Effector memory CD4-positive, alpha-beta T cell (primary cell): Measurements from ENCODE around the gene C2orf92.
A peak's percentile ranks its signal among the peaks of the same experiment; 100 is the strongest.
"Not testable (repeated sequence)": the region's sequence is repeated elsewhere in the genome, so short reads cannot be mapped to it uniquely, and the experiment has no call there.

Source experiments
- DNase-seq, 3 donors: peaks; one replicate each; pipeline ENCODE4 v3.0.0-alpha.2; 2020
- H3K27ac ChIP-seq: 2 replicates; pipeline ENCODE4 v1.7.0; 2013; ENCODE audit warnings: mild to moderate bottlenecking, low read length, moderate library complexity; ENCODE audit not compliant: insufficient read depth, poor library complexity, severe bottlenecking
- H3K27me3 ChIP-seq: replicated peaks from 2 replicates; pipeline ENCODE4 v1.7.0; 2013; ENCODE audit warnings: mild to moderate bottlenecking, low read length; ENCODE audit not compliant: insufficient read depth, control insufficient read depth, poor library complexity, severe bottlenecking
- H3K36me3 ChIP-seq: 2 replicates; pipeline ENCODE4 v1.7.0; 2013; ENCODE audit warnings: mild to moderate bottlenecking, low read length, moderate library complexity; ENCODE audit not compliant: control insufficient read depth, insufficient read depth
- H3K4me1 ChIP-seq: 2 replicates; pipeline ENCODE4 v1.7.0; 2013; ENCODE audit warnings: low read length, mild to moderate bottlenecking; ENCODE audit not compliant: control insufficient read depth, insufficient read depth, poor library complexity, severe bottlenecking
- H3K4me3 ChIP-seq: 2 replicates; pipeline ENCODE4 v1.7.0; 2013; ENCODE audit warnings: low read length, low read depth, mild to moderate bottlenecking; ENCODE audit not compliant: insufficient read depth, poor library complexity, severe bottlenecking
- H3K9me3 ChIP-seq: 2 replicates; pipeline ENCODE4 v1.7.0; 2013; ENCODE audit warnings: mild to moderate bottlenecking, low read length, moderate library complexity; ENCODE audit not compliant: control insufficient read depth

Gene C2orf92

DNA sequence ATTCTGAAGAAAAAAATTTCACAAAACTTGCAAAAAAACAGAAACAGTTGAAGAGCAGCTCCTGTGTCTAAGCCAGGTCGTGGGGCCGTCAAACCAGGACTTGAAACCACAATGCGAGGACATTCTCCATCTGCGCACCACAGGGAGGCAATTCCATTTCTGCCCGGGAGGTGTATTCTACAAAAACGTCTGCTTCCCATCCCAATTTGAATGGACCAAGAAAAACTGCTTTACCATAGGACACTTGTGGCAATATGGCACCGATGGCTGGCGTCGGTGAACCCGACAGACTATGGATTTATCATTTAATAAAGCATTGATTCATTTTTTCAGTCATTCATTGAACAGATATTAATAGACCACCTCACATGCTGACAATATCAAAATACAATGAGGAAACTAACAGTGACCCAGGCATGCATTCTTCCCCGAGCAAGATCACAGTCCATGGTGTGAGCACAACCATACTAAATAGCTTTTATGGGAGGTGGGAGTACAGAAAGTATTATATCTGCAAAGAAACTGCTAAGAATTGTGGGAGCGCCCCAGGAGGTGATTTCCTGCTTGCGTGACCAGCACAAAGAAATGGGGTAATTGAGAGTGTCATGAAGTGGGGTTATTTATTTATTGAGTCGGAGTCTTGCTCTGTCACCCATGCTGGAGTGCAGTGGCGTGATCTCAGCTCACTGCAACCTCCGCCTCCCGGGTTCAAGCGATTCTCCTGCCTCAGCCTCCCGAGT is 33.4 kb downstream of the C2orf92 start:
- DNase-seq = no peak
- Histone ChIP-seq H3K36me3 (no peaks in the 10 kb centered on the region), H3K27me3 (no peaks in the 10 kb centered on the region), H3K27ac (no peak overlapping the region), H3K4me3 (no peak overlapping the region), H3K4me1 (no peaks in the 10 kb centered on the region), H3K9me3 (no peaks in the 10 kb centered on the region)

DNA sequence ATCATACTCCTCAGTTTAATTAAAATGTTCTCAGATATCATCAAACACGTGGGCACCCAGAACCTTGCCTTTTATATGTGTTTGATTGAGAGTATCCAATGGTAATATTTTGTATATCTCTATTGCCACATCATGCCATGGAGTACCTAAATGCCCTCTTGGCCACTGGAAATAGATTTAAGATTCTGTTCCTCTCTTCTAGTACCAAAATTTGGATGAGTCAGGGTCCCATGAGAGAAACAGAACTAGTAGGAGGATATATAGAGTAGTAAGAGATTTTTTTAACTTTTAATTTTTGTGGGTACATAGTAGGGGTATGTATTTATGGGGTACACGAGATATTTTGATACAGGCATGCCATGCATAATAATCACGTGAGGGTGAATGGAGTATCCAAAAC is 34.2 kb downstream of the C2orf92 start:
- no peak for DNase-seq
- Histone ChIP-seq H3K36me3 (no peaks in the 10 kb centered on the region), H3K4me1 (no peaks in the 10 kb centered on the region), H3K4me3 (no peak overlapping the region), H3K9me3 (no peaks in the 10 kb centered on the region), H3K27ac (no peak overlapping the region), H3K27me3 (no peaks in the 10 kb centered on the region)

DNA sequence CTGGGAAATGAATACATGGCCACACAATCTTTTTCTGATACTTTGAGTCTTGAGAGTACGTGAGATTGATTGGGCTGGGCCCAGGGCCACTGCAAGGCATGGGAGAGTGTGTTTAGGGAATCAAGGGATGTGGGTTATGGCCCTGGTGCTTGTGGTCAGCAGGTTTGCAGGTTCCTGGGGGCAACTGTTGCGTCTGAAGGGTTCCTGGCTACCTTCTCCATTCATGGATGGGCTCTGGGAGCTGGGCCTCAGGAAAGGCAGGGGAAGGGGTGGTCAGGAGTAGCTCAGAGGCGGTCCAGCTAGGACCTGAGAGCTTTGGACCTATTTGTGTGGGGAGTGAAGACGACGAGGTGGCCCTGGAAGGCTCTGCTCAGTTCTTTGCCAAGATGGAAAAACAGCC is 35.5 kb downstream of the C2orf92 start:
- H3K27me3 ChIP-seq = no peaks in the 10 kb centered on the region
- DNase-seq = no peak
- no peak overlapping the region for H3K4me3 ChIP-seq
- H3K9me3 ChIP-seq = no peaks in the 10 kb centered on the region
- H3K4me1 ChIP-seq = peaks cover 5% of the 10 kb centered on the region
- no peak overlapping the region for H3K27ac ChIP-seq
- no peaks in the 10 kb centered on the region for H3K36me3 ChIP-seq

DNA sequence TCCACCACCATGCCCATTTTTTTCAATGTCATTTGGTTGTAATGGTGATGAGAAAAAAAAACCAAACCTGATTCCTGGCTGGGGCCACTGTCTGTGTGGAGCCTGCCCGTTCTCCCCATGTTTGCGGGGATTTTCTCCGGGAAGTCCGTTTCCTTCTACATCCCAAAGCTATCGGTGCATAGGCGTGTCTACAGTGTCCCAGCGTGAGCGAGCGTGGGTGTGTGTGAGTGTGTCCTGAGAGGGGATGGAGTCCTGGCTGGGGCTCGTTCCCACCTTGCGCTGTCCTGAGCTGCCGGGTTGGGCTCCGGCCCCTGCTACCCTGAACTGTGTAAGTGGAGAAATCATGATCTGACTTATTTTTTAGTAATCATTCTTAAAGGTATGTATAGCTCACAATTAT is 36.6 kb downstream of the C2orf92 start:
- peaks cover 14% of the 10 kb centered on the region for H3K4me1 ChIP-seq
- H3K27ac ChIP-seq = no peak overlapping the region
- H3K27me3 ChIP-seq = no peaks in the 10 kb centered on the region
- no peak for DNase-seq
- H3K4me3 ChIP-seq = no peak overlapping the region
- H3K9me3 ChIP-seq = no peaks in the 10 kb centered on the region
- no peaks in the 10 kb centered on the region for H3K36me3 ChIP-seq

DNA sequence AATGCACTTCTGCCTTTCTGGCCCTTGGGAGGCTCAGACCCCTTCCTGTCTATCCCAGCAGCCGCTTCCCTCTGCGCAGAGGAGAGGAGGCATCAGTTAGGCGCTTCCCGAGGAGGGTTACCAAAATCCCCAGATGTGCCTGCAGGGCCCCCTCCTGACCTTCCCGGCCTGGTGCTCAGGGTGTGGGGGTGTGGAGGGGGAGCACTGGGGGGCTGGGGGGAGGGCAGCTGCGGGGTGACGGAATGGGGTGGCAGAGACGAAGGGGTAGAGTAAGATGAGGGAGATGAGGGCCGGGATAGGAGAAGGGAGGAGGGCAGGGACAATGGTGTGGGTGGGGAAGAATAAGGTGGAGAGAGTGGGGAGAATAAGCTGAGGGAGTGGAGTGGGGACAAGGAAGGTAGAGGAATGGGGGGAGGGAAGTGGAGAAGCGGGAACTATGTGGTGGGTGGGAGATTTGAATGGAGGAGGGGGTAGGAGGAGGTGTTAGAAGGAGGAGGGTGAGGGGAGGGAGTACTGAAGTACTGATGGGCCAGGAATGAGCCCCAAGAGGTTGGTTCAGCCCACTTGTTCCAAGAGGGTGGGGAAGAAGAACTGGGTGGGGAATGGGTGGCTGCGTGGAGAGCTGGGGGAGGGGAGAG is 37.3 kb downstream of the C2orf92 start:
- no peak for DNase-seq
- Histone ChIP-seq H3K4me1 (peaks cover 20% of the 10 kb centered on the region), H3K27ac (no peak overlapping the region), H3K4me3 (no peak overlapping the region), H3K27me3 (no peaks in the 10 kb centered on the region), H3K9me3 (no peaks in the 10 kb centered on the region), H3K36me3 (no peaks in the 10 kb centered on the region)

DNA sequence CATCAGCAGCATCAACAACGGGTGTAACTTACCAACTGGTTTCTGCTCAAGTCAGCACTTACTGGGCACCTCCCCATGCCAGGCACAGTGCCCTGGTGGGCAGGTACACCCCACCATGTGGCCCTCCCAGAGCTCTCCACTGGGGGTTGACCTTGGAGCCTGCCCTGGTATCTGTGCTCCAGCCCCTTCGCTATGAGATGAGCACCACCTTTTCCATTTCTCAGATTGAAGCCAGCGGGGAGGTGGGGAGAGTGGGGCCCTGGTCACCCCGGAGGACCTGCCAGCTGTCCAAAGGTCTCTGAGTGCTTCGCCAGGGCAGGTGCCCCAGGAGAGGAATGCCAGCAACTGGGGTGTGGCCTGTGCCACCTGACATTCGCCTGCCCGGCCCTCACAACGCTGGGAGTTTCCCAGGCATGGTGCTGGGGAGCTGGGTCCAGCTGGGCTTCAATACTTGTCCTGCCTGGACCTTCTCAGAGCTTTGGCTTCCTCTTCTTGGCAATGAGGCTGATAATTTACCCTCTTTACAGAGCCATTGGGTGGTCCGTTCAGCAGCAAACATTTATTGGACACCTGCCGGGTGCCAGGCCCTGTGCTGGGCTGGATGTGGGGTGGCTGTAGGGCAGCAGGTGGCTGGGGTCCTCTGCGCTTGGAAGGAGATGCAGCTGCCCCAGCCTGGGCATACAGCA is 38.0 kb downstream of the C2orf92 start:
- Histone ChIP-seq H3K27ac (no peak overlapping the region), H3K4me3 (no peak overlapping the region), H3K4me1 (peaks cover 26% of the 10 kb centered on the region), H3K27me3 (no peaks in the 10 kb centered on the region), H3K36me3 (no peaks in the 10 kb centered on the region), H3K9me3 (no peaks in the 10 kb centered on the region)
- DNase-seq = no peak

DNA sequence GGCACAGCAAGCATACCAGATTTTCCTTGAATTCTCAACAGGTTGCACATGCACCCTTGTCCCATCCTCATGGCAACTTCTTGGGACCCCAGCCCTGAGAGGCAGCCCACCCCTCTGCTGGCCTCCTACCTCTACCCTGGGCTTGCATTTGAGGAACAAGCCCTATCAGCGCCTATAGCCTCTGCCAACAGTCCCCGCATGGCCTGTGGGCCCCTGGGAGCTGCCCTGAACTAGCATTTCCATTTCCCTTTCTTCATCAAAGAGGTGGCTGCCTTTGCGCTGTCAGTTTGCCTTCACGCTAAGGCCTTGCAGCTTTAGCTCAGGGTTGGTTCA is 38.5 kb downstream of the C2orf92 start:
- H3K36me3 ChIP-seq = no peaks in the 10 kb centered on the region
- H3K9me3 ChIP-seq = no peaks in the 10 kb centered on the region
- no peak overlapping the region for H3K27ac ChIP-seq
- DNase-seq = no peak
- H3K4me1 ChIP-seq = peaks cover 31% of the 10 kb centered on the region
- no peak overlapping the region for H3K4me3 ChIP-seq
- no peaks in the 10 kb centered on the region for H3K27me3 ChIP-seq

DNA sequence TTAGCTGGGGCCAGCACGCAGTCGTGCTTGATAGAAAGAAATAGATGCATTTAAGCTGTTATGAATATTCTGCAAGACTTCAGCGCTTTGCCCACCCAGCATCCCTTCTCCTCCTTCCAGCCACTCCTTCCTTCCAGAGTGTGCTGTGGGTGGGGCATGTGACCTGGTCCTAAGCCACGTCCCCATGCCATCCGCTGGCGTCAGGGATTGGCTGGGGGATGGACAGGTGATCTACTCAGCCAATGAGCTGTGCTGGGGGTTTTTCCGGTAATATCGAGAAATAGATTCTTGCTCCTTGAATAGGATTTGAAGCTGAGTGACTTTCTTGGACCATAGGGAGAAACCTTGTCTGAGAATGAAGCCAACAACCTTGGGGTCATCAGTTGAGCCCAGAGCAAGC is 39.1 kb downstream of the C2orf92 start:
- Histone ChIP-seq H3K27me3 (no peaks in the 10 kb centered on the region), H3K36me3 (no peaks in the 10 kb centered on the region), H3K4me3 (no peak overlapping the region), H3K27ac (no peak overlapping the region), H3K9me3 (no peaks in the 10 kb centered on the region), H3K4me1 (peaks cover 37% of the 10 kb centered on the region)
- DNase-seq = no peak

DNA sequence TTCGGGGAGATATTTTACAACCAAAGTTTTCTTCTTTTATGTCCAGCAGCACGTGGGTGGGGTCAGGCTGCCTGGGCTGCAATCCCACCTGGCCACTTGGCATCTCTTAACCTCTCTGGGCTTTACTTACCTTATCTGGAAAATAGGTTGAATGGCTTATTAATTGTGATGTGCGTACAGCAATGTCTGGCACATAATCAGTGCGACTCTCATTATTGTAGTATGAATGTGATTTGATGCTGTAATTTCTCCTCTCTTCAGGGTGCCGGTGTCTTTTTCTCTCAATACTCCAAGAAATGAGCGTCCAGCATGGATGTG is 41.8 kb downstream of the C2orf92 start:
- no peak overlapping the region for H3K4me3 ChIP-seq
- no peaks in the 10 kb centered on the region for H3K27me3 ChIP-seq
- H3K9me3 ChIP-seq = no peaks in the 10 kb centered on the region
- peaks cover 61% of the 10 kb centered on the region for H3K4me1 ChIP-seq
- H3K27ac ChIP-seq = no peak overlapping the region
- DNase-seq = no peak
- H3K36me3 ChIP-seq = peaks cover 6% of the 10 kb centered on the region

DNA sequence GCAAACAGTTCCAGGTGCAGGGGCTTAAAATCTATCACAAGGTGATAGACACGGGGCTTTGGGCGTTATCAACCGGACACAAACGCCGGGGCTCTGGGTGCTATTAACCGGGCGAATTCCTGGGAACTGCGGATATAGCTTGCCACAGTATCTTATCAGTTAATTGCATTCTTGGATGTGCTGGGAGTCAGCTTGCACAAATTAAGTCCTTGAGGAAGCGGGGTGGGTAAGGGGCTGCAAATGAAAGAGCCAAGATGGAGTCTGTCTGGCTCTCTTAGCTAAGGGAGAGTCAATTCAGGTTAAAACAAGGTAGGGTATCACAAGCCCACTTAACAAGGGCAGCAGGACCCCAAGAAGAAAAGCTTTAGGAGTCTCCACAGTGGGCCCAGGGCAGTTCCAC is 42.7 kb downstream of the C2orf92 start:
- peak overlapping the region; percentile 75 for H3K4me3 ChIP-seq

More for the DNA sequence above, 42.7 kb downstream of the C2orf92 start:
- peaks cover 70% of the 10 kb centered on the region for H3K4me1 ChIP-seq
- not testable (repeated sequence) for H3K36me3 ChIP-seq, H3K27me3 ChIP-seq, H3K9me3 ChIP-seq, DNase-seq
- H3K27ac ChIP-seq = peak overlapping the region; percentile 98
